ENCODE measurements around the gene ZNF277.

GRCh38 chr7:112283382-112283910, 77.0 kb downstream of the ZNF277 start:
- TF ChIP-seq ZNF23 (tag by site-specific recombination; IDR thresholded peaks at IDR 0.05; ENCODE audit: borderline replicate concordance) (no peak), ZNF394 (tag by site-specific recombination; IDR thresholded peaks at IDR 0.05; ENCODE audit: borderline replicate concordance) (no peak), TSHZ1 (tag by site-specific recombination; IDR thresholded peaks at IDR 0.05; ENCODE audit: borderline replicate concordance) (no peak), REST (tag by site-specific recombination; IDR thresholded peaks at IDR 0.05) (no peak)
